ENCODE measurements around the gene ANKRD33B. TPM values are rescaled to one million over a fixed set of nuclear protein-coding genes. Genes with fewer than 3 reads are reported as not detected.
A peak's percentile ranks its signal among the peaks of the same experiment; 100 is the strongest.

ANKRD33B gene
- total and polyA plus RNA-seq, 9 of the 15 experiments (the other 6 are each of a cell fraction or from before 2014, with no cell fraction given) = 0.10 to 1.7 (median 0.40) TPM

- TF ChIP-seq SIN3A (IDR thresholded peaks at IDR 0.05; ENCODE audit: borderline replicate concordance in 2 of 2, control insufficient read depth in 1 of 2, low read depth in 2 of 2, low read length in 2 of 2) (no peak), PHF20 (IDR thresholded peaks at IDR 0.05; ENCODE audit: partially characterized antibody) (no peak), STAT5A (IDR thresholded peaks at IDR 0.05; ENCODE audit: borderline replicate concordance, low read length) (0 out of 2 replicates have a peak, but pooled peaks have one; percentile 27), ZNF134 (CRISPR knock-in tag; conservative IDR thresholded peaks at IDR 0.05) (0 out of 2 replicates have a peak, but pooled peaks have one; percentile 20), ZC3H11A (IDR thresholded peaks at IDR 0.05; ENCODE audit: low read depth, low read length) (no peak), ZNF76 (CRISPR knock-in tag; IDR thresholded peaks at IDR 0.05; ENCODE audit: borderline replicate concordance) (no peak), TOE1 (IDR thresholded peaks at IDR 0.05; ENCODE audit: borderline replicate concordance) (peak; percentile 70; the same call in 1 of the 2 replicates), TOE1 (CRISPR knock-in tag; IDR thresholded peaks at IDR 0.05; ENCODE audit: borderline replicate concordance, low read depth) (no peak), CTCF (IDR thresholded peaks at IDR 0.05 in 2 of 3, conservative IDR thresholded peaks at IDR 0.05 in 1 of 3; ENCODE audit: insufficient read depth in 2 of 3, low read depth in 1 of 3, low read length in 3 of 3) (peak; percentile 49 to 56 (median 54)), SMAD3 (CRISPR knock-in tag; conservative IDR thresholded peaks at IDR 0.05) (no peak), ZNF655 (CRISPR knock-in tag; IDR thresholded peaks at IDR 0.05) (no peak), FOSL1 (tag; conservative IDR thresholded peaks at IDR 0.05) (no peak), POLR2B (IDR thresholded peaks at IDR 0.05; ENCODE audit: low read depth, partially characterized antibody) (no peak), MAZ (CRISPR knock-in tag; conservative IDR thresholded peaks at IDR 0.05 in 1 of 2, IDR thresholded peaks at IDR 0.05 in 1 of 2) (0 out of 4 replicates have a peak, but pooled peaks of 1 of the 2 experiments have one; percentile 12), ERF (CRISPR knock-in tag; IDR thresholded peaks at IDR 0.05) (0 out of 2 replicates have a peak, but pooled peaks have one; percentile 58), RCOR1 (IDR thresholded peaks at IDR 0.05; ENCODE audit: borderline replicate concordance in 1 of 2, low read depth in 2 of 2, low read length in 2 of 2) (peak in 1 of 2 experiments; percentile 49; a peak in 1 of 4 replicates), FOXK2 (conservative IDR thresholded peaks at IDR 0.05 in 1 of 2, IDR thresholded peaks at IDR 0.05 in 1 of 2; ENCODE audit: low read depth in 2 of 2) (peak; percentile 32 to 60; a peak in 2 of 4 replicates), CBX3 (IDR thresholded peaks at IDR 0.05; ENCODE audit: borderline replicate concordance in 1 of 2, low read length in 2 of 2) (no peak), CEBPG (CRISPR knock-in tag; IDR thresholded peaks at IDR 0.05) (peak; percentile 58; the same call in 1 of the 2 replicates), CEBPG (tag; conservative IDR thresholded peaks at IDR 0.05 in 1 of 2, IDR thresholded peaks at IDR 0.05 in 1 of 2) (peak; percentile 68 to 89), ZNF175 (CRISPR knock-in tag; IDR thresholded peaks at IDR 0.05; ENCODE audit: low read depth) (no peak), LEF1 (IDR thresholded peaks at IDR 0.05) (peak; percentile 72), SMARCC2 (IDR thresholded peaks at IDR 0.05; ENCODE audit: low read depth) (no peak)
Observed at GRCh38 chr5:10607666-10608073, 43.8 kb downstream of the ANKRD33B start (continued).

All from K562 (cell line).